Ovary (tissue), 3 donors: ENCODE results near the gene CENPV.

Experiments
- EP300 ChIP-seq: sonication (generic); formaldehyde crosslinking; IDR thresholded peaks from one replicate; pipeline ENCODE4 v1.6.1; 2017; ENCODE audit warnings: antibody characterized with exemption
- POLR2A ChIP-seq: fragments of 450-650 bp; IDR thresholded peaks from one replicate; pipeline ENCODE4 v1.6.1; 2017; ENCODE audit warnings: antibody characterized with exemption, mild to moderate bottlenecking, moderate library complexity
- TF ChIP-seq, protein P1 (sequence below), 3 donors: fragments of 450-650 bp in 2 of 3; fragments of 200-600 bp in 1 of 3; IDR thresholded peaks; one replicate each; pipeline versions ENCODE4 v1.5.1 to v1.8.0; 2016 to 2022; ENCODE audit warnings: antibody characterized with exemption in 3 of 3, mild to moderate bottlenecking in 1 of 3
- donor health status: DM: no; HTN: no; CAD: no.

DNA sequence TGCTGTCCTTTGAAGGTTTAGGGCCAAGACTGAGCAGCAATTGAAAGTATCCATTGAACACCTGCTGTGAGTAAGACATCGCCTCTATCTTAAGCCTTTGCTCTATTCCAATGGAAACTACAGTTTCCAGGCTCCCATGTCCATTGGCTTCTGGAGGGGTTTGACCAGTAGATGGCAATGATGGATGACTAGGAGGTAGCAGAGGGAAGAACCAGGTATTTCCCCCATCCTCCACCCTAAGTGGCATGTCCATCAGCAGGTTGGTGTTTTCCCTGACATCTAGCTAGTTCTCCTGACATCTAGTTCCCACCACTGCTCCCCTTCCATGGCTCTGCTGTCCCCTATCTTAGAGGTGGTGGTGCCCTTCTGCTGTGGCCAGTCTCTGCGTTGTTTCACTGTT is 58.7 kb downstream of the CENPV start:
- TF ChIP-seq, protein P1, sequence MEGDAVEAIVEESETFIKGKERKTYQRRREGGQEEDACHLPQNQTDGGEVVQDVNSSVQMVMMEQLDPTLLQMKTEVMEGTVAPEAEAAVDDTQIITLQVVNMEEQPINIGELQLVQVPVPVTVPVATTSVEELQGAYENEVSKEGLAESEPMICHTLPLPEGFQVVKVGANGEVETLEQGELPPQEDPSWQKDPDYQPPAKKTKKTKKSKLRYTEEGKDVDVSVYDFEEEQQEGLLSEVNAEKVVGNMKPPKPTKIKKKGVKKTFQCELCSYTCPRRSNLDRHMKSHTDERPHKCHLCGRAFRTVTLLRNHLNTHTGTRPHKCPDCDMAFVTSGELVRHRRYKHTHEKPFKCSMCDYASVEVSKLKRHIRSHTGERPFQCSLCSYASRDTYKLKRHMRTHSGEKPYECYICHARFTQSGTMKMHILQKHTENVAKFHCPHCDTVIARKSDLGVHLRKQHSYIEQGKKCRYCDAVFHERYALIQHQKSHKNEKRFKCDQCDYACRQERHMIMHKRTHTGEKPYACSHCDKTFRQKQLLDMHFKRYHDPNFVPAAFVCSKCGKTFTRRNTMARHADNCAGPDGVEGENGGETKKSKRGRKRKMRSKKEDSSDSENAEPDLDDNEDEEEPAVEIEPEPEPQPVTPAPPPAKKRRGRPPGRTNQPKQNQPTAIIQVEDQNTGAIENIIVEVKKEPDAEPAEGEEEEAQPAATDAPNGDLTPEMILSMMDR (IDR thresholded peaks at IDR 0.05) = no peak
- TF ChIP-seq POLR2A (no peak), EP300 (no peak)
